ENCODE data around the gene KPNA6.

KPNA6 gene

GRCh38 chr1:32179443-32180185, 71.8 kb downstream of the KPNA6 start, which contains the start of gene TXLNA:
TXLNA (plus strand) TSS chr1:32179675; CDS start chr1:32180346, 671 bp downstream.
- Histone ChIP-seq H3K36me3 (ENCODE audit: control insufficient read depth, insufficient read depth, low read length) (no peaks in the 10 kb centered on the region), H3K27ac (peak within 1 kb of the TSS; percentile 87), H3K27me3 (ENCODE audit: control insufficient read depth, insufficient read depth, low read length) (no peaks in the 10 kb centered on the region), H3K9me3 (ENCODE audit: control insufficient read depth, low read length) (no peaks in the 10 kb centered on the region), H3K4me2 (ENCODE audit: low read length) (peak within 1 kb of the TSS; percentile 95), H3K4me3 (ENCODE audit: low read depth, low read length) (peak within 1 kb of the TSS; percentile 71), H3K4me1 (peaks cover 5% of the 10 kb centered on the region), H3K79me2 (peaks cover 12% of the 10 kb centered on the region), H2AFZ (peak within 1 kb of the TSS; percentile 82), H3K9ac (no peak within 1 kb of the TSS)
- TF ChIP-seq CTCF (IDR thresholded peaks at IDR 0.05) = no peak

GRCh38 chr1:32180186-32181060, 72.6 kb downstream of the KPNA6 start:
- H3K4me3 ChIP-seq (ENCODE audit: low read depth, low read length) = peak overlapping the region; percentile 71
- H3K79me2 ChIP-seq = peaks cover 16% of the 10 kb centered on the region
- H3K9ac ChIP-seq = no peak overlapping the region
- H3K27ac ChIP-seq = peak overlapping the region; percentile 87
- no peaks in the 10 kb centered on the region for H3K9me3 ChIP-seq (ENCODE audit: control insufficient read depth, low read length)
- H3K27me3 ChIP-seq (ENCODE audit: control insufficient read depth, insufficient read depth, low read length) = no peaks in the 10 kb centered on the region
- peak overlapping the region; percentile 82 for H2AFZ ChIP-seq
- H3K4me1 ChIP-seq = peaks cover 5% of the 10 kb centered on the region
- H3K36me3 ChIP-seq (ENCODE audit: control insufficient read depth, insufficient read depth, low read length) = no peaks in the 10 kb centered on the region
- no peak for TF ChIP-seq CTCF (IDR thresholded peaks at IDR 0.05)
- H3K4me2 ChIP-seq (ENCODE audit: low read length) = peak overlapping the region; percentile 95

GRCh38 chr1:32181065-32181464, 73.2 kb downstream of the KPNA6 start:
- no peaks in the 10 kb centered on the region for H3K36me3 ChIP-seq (ENCODE audit: control insufficient read depth, insufficient read depth, low read length)
- no peak for TF ChIP-seq CTCF (IDR thresholded peaks at IDR 0.05)
- no peak overlapping the region for H2AFZ ChIP-seq
- no peak overlapping the region for H3K27ac ChIP-seq
- peak overlapping the region; percentile 71 for H3K4me3 ChIP-seq (ENCODE audit: low read depth, low read length)
- H3K9ac ChIP-seq = no peak overlapping the region
- no peaks in the 10 kb centered on the region for H3K27me3 ChIP-seq (ENCODE audit: control insufficient read depth, insufficient read depth, low read length)
- peak overlapping the region; percentile 95 for H3K4me2 ChIP-seq (ENCODE audit: low read length)
- peaks cover 5% of the 10 kb centered on the region for H3K4me1 ChIP-seq
- no peaks in the 10 kb centered on the region for H3K9me3 ChIP-seq (ENCODE audit: control insufficient read depth, low read length)
- H3K79me2 ChIP-seq = peaks cover 16% of the 10 kb centered on the region

GRCh38 chr1:32181563-32181962, 73.7 kb downstream of the KPNA6 start:
- H3K27ac ChIP-seq = no peak overlapping the region

More at GRCh38 chr1:32181563-32181962, 73.7 kb downstream of the KPNA6 start:
- Histone ChIP-seq H2AFZ (no peak overlapping the region), H3K79me2 (peaks cover 16% of the 10 kb centered on the region), H3K4me3 (ENCODE audit: low read depth, low read length) (no peak overlapping the region), H3K9me3 (ENCODE audit: control insufficient read depth, low read length) (no peaks in the 10 kb centered on the region), H3K9ac (no peak overlapping the region), H3K4me1 (peaks cover 5% of the 10 kb centered on the region), H3K27me3 (ENCODE audit: control insufficient read depth, insufficient read depth, low read length) (no peaks in the 10 kb centered on the region), H3K4me2 (ENCODE audit: low read length) (no peak overlapping the region), H3K36me3 (ENCODE audit: control insufficient read depth, insufficient read depth, low read length) (no peaks in the 10 kb centered on the region)
- TF ChIP-seq CTCF (IDR thresholded peaks at IDR 0.05) = no peak

All from parathyroid adenoma (tissue), 2 donors.